Measurements from ENCODE around the gene WDFY1. TPM values are rescaled to one million over a fixed set of nuclear protein-coding genes. Genes with fewer than 3 reads are reported as not detected.

Gene WDFY1
- total RNA-seq, 1 experiment from 2014 or later = 123 TPM

DNA sequence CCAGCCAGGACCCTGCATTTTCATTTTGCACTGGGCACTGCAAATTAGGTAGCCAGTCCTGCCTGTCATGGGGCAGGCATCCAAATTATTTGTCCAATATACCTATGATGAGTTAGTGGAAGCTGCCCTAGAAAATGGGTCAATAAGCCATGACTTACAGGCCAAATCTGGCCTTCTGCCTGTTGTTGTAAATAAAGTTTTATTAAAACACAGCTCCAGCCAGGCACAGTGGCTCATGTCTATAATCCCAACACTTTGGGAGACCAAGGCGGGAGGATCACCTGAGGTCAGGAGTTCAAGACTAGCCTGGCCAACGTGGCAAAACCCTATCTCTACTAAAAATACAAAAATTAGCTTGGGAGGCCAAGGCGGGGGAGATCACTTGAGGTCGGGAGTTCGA, 116.0 kb downstream of the WDFY1 start:
- Histone ChIP-seq H3K27me3 (replicated peaks; ENCODE audit: control insufficient read depth, insufficient read depth, low read length) (no peaks in the 10 kb centered on the region), H3K4me1 (peaks cover 47% of the 10 kb centered on the region), H3K4me3 (ENCODE audit: low read depth, low read length) (no peak overlapping the region), H3K9me3 (no peaks in the 10 kb centered on the region), H3K36me3 (ENCODE audit: control insufficient read depth, insufficient read depth, low read length) (peaks cover 1% of the 10 kb centered on the region; the same call in 1 of the 2 replicates)
- peaks cover 87% of the 10 kb centered on the region for H3K36me3 Mint-ChIP-seq (ENCODE audit: insufficient read depth, unreplicated experiment)
- H3K27ac Mint-ChIP-seq (ENCODE audit: unreplicated experiment) = no peak overlapping the region
- TF ChIP-seq, protein P1, sequence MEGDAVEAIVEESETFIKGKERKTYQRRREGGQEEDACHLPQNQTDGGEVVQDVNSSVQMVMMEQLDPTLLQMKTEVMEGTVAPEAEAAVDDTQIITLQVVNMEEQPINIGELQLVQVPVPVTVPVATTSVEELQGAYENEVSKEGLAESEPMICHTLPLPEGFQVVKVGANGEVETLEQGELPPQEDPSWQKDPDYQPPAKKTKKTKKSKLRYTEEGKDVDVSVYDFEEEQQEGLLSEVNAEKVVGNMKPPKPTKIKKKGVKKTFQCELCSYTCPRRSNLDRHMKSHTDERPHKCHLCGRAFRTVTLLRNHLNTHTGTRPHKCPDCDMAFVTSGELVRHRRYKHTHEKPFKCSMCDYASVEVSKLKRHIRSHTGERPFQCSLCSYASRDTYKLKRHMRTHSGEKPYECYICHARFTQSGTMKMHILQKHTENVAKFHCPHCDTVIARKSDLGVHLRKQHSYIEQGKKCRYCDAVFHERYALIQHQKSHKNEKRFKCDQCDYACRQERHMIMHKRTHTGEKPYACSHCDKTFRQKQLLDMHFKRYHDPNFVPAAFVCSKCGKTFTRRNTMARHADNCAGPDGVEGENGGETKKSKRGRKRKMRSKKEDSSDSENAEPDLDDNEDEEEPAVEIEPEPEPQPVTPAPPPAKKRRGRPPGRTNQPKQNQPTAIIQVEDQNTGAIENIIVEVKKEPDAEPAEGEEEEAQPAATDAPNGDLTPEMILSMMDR (IDR thresholded peaks at IDR 0.05; ENCODE audit: insufficient read depth in 1 of 2, low read depth in 1 of 2, low read length in 1 of 2, severe bottlenecking in 1 of 2, unreplicated experiment in 1 of 2) = no peak
- intact Hi-C loops (cut with micrococcal nuclease; ENCODE audit: unreplicated experiment) = no loop called here
- no peak overlapping the region for H3K4me3 Mint-ChIP-seq (ENCODE audit: unreplicated experiment)
- no peak for DNase-seq
- H3K9me3 Mint-ChIP-seq (ENCODE audit: unreplicated experiment) = no peaks in the 10 kb centered on the region
- no TSS peak for BruUV-seq (replicated peaks)
- ChIA-PET POLR2A (no interaction called here), CTCF (interaction anchor here (1.7 kb wide), 1 partner anchor 9 kb away, joined by 5 read pairs; no protein-coding TSS in a partner anchor)
- H3K27me3 Mint-ChIP-seq (ENCODE audit: insufficient read depth, unreplicated experiment) = no peaks in the 10 kb centered on the region
- peaks cover 34% of the 10 kb centered on the region for H3K4me1 Mint-ChIP-seq (ENCODE audit: low read depth, unreplicated experiment)

DNA sequence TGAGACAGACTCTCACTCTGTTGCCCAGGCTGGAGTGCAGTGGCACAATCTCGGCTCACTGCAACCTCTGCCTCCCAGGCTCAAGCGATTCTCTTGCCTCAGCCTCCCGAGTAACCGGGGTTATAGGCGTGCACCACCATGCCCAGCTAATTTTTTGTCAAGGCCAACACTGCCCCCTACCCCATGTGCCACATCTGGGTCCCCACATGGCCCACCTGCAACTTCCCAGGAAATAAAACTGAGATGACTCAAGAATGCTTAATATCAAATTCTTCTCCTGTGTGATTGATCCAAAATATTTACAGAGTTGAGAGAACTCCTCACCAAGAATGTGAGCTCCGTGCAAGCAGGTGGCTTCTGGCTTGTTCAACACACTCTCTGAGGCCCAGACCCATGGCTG, 116.8 kb downstream of the WDFY1 start:
- peaks cover 44% of the 10 kb centered on the region for H3K4me1 ChIP-seq
- Mint-ChIP-seq H3K27me3 (ENCODE audit: insufficient read depth, unreplicated experiment) (no peaks in the 10 kb centered on the region), H3K36me3 (ENCODE audit: insufficient read depth, unreplicated experiment) (peaks cover 82% of the 10 kb centered on the region), H3K9me3 (ENCODE audit: unreplicated experiment) (no peaks in the 10 kb centered on the region), H3K4me3 (ENCODE audit: unreplicated experiment) (no peak overlapping the region), H3K4me1 (ENCODE audit: low read depth, unreplicated experiment) (peaks cover 30% of the 10 kb centered on the region), H3K27ac (ENCODE audit: unreplicated experiment) (no peak overlapping the region)
- BruUV-seq (replicated peaks) = no TSS peak
- peaks cover 1% of the 10 kb centered on the region; the same call in 1 of the 2 replicates for H3K36me3 ChIP-seq (ENCODE audit: control insufficient read depth, insufficient read depth, low read length)
- CTCF ChIA-PET = interaction anchor here (0.6 to 1.7 kb wide), 2 partner anchors 10 to 27 kb away, joined by 3 to 5 read pairs; no protein-coding TSS in a partner anchor
- no peak overlapping the region for H3K4me3 ChIP-seq (ENCODE audit: low read depth, low read length)
- intact Hi-C loops (cut with micrococcal nuclease; ENCODE audit: unreplicated experiment) = no loop called here
- no peaks in the 10 kb centered on the region for H3K27me3 ChIP-seq (replicated peaks; ENCODE audit: control insufficient read depth, insufficient read depth, low read length)
- TF ChIP-seq, protein P1 (IDR thresholded peaks at IDR 0.05; ENCODE audit: insufficient read depth in 1 of 2, low read depth in 1 of 2, low read length in 1 of 2, severe bottlenecking in 1 of 2, unreplicated experiment in 1 of 2) = no peak
- no peak for DNase-seq
- POLR2A ChIA-PET = no interaction called here
- no peaks in the 10 kb centered on the region for H3K9me3 ChIP-seq

DNA sequence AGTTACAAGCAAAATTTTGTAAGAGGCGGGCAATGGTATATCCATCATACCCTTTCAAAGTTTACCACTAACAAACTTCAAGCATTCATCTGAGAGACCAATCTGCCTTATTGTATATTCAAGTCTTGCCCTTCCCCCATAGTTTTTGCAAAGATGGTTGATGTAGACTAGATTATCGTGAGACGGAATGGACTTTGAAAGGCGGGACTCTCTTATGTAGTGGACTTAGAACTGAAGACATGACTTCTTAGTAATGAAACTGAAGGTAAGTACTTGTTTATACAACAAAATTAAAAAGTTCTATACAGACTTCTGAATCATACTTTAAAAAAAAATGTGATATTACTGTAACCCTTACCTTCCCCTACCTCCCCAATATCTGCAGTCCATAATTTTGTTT, 118.1 kb downstream of the WDFY1 start:
- Mint-ChIP-seq H3K9me3 (ENCODE audit: unreplicated experiment) (no peaks in the 10 kb centered on the region), H3K27me3 (ENCODE audit: insufficient read depth, unreplicated experiment) (no peaks in the 10 kb centered on the region), H3K27ac (ENCODE audit: unreplicated experiment) (no peak overlapping the region), H3K4me1 (ENCODE audit: low read depth, unreplicated experiment) (peaks cover 24% of the 10 kb centered on the region), H3K36me3 (ENCODE audit: insufficient read depth, unreplicated experiment) (peaks cover 73% of the 10 kb centered on the region), H3K4me3 (ENCODE audit: unreplicated experiment) (no peak overlapping the region)
- TF ChIP-seq, protein P1 (IDR thresholded peaks at IDR 0.05; ENCODE audit: insufficient read depth in 1 of 2, low read depth in 1 of 2, low read length in 1 of 2, severe bottlenecking in 1 of 2, unreplicated experiment in 1 of 2) = no peak
- BruUV-seq (replicated peaks) = no TSS peak
- Histone ChIP-seq H3K27me3 (replicated peaks; ENCODE audit: control insufficient read depth, insufficient read depth, low read length) (no peaks in the 10 kb centered on the region), H3K36me3 (ENCODE audit: control insufficient read depth, insufficient read depth, low read length) (peaks cover 1% of the 10 kb centered on the region; the same call in 1 of the 2 replicates), H3K4me3 (ENCODE audit: low read depth, low read length) (no peak overlapping the region), H3K9me3 (no peaks in the 10 kb centered on the region), H3K4me1 (peaks cover 36% of the 10 kb centered on the region)
- ChIA-PET CTCF (no interaction called here), POLR2A (no interaction called here)
- intact Hi-C loops (cut with micrococcal nuclease; ENCODE audit: unreplicated experiment) = no loop called here
- no peak for DNase-seq

Other genes with a start within 250 kb of the WDFY1 start
- 180 TPM in 2 replicates for gene AP1S3, start 107.8 kb downstream of the WDFY1 start, total RNA-seq (2022)
- 64.9 and 66.6 TPM in 2 replicates for gene MRPL44, start 12.1 kb upstream of the WDFY1 start, total RNA-seq (2022)
- gene SERPINE2, start 94.0 kb upstream of the WDFY1 start, total RNA-seq (2022) = 3.8 and 4.7 TPM in 2 replicates

All from Caco-2 (cell line).